Colonic mucosa (tissue), 4 donors: ENCODE measurements around the gene MACROD2. TPM values are rescaled to one million over a fixed set of nuclear protein-coding genes. Genes with fewer than 3 reads are reported as not detected.

Source experiments
- DNase-seq: peaks from one replicate; pipeline ENCODE4 v3.0.0-alpha.2; 2020
- H3K27ac ChIP-seq: fragments of 200-600 bp; one replicate; pipeline ENCODE4 v1.8.0; 2021
- H3K27me3 ChIP-seq: fragments of 200-600 bp; one replicate; pipeline ENCODE4 v1.8.0; 2021
- H3K36me3 ChIP-seq: fragments of 200-600 bp; one replicate; pipeline ENCODE4 v1.8.0; 2021
- H3K4me1 ChIP-seq: fragments of 200-600 bp; one replicate; pipeline ENCODE4 v1.8.0; 2021; ENCODE audit warnings: mild to moderate bottlenecking
- H3K4me3 ChIP-seq: fragments of 200-600 bp; one replicate; pipeline ENCODE4 v1.8.0; 2021
- H3K9ac ChIP-seq, 2 donors: one replicate each; pipeline ENCODE4 v1.7.0; 2013; ENCODE audit warnings: control low read depth in 2 of 2, low read depth in 2 of 2, low read length in 2 of 2
- H3K9me3 ChIP-seq: fragments of 200-600 bp; one replicate; pipeline ENCODE4 v1.8.0; 2021
- intact Hi-C: fragments of 100-400 bp; cut with DNase I; formaldehyde crosslinking; loops from one replicate; pipeline ENCODE4 v1.14.1; 2022
- total RNA-seq, 2 donors: library from RNA; stranded (reverse); fragmentation: NEBNext Ultra II Directional in 1 of 2; extraction: Animal tissue kit (Norgen Biotek cat#: 25700) in 1 of 2; gene quantifications; one replicate each; pipeline ENCODE4 v1.2.1, GENCODE V29; 2021
- TF ChIP-seq, protein P1 (sequence below): fragments of 200-600 bp; IDR thresholded peaks from one replicate; pipeline ENCODE4 v1.8.0; 2022; ENCODE audit warnings: antibody characterized with exemption, mild to moderate bottlenecking
- donor health status: healthy.
- donor health status: DM: no; HTN: no; CAD: no.
- donor health status: DM: no; HTN: no; CAD: no.

Gene MACROD2
- total RNA-seq, 2 donors from 2014 or later = 3.2 to 3.3 TPM

- Histone ChIP-seq H3K36me3 (no peaks in the 10 kb centered on the region), H3K27ac (no peak overlapping the region), H3K9me3 (no peaks in the 10 kb centered on the region), H3K4me1 (no peaks in the 10 kb centered on the region), H3K4me3 (no peak overlapping the region), H3K9ac (no peak overlapping the region), H3K27me3 (no peaks in the 10 kb centered on the region)
- intact Hi-C loops = no loop called here
- DNase-seq = no peak
- TF ChIP-seq, protein P1, sequence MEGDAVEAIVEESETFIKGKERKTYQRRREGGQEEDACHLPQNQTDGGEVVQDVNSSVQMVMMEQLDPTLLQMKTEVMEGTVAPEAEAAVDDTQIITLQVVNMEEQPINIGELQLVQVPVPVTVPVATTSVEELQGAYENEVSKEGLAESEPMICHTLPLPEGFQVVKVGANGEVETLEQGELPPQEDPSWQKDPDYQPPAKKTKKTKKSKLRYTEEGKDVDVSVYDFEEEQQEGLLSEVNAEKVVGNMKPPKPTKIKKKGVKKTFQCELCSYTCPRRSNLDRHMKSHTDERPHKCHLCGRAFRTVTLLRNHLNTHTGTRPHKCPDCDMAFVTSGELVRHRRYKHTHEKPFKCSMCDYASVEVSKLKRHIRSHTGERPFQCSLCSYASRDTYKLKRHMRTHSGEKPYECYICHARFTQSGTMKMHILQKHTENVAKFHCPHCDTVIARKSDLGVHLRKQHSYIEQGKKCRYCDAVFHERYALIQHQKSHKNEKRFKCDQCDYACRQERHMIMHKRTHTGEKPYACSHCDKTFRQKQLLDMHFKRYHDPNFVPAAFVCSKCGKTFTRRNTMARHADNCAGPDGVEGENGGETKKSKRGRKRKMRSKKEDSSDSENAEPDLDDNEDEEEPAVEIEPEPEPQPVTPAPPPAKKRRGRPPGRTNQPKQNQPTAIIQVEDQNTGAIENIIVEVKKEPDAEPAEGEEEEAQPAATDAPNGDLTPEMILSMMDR = no peak
These were observed 1843.2 kb downstream of the MACROD2 start for GRCh38 chr20:15838466-15838865.

- no peaks in the 10 kb centered on the region for H3K4me1 ChIP-seq
- no peaks in the 10 kb centered on the region for H3K9me3 ChIP-seq
- no peaks in the 10 kb centered on the region for H3K36me3 ChIP-seq
- no peaks in the 10 kb centered on the region for H3K27me3 ChIP-seq
- TF ChIP-seq, protein P1 = no peak
- intact Hi-C loops = no loop called here
- no peak overlapping the region for H3K27ac ChIP-seq
- no peak for DNase-seq
- no peak overlapping the region for H3K9ac ChIP-seq
- H3K4me3 ChIP-seq = no peak overlapping the region
These were observed 1845.5 kb downstream of the MACROD2 start for GRCh38 chr20:15840636-15841301.

DNA sequence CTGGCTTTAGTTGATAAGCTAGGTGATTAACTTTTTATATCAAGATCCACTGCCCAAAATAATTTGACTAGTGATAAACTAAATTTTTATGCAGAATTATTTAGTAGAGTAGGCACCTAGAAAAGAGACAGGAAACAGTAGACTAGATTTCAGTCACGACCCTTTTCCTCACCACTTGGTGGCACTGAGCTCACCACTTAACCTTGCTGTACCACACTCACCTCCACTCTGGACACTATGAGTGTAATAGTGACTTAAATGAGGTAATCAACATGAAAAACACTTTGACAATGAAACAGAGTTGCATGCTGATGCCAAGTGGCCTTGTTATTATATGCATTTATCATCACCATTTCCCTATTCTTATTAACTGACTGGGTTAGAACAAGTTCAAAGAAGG, 1847.6 kb downstream of the MACROD2 start:
- Histone ChIP-seq H3K9me3 (no peaks in the 10 kb centered on the region), H3K9ac (no peak overlapping the region), H3K27me3 (no peaks in the 10 kb centered on the region), H3K36me3 (no peaks in the 10 kb centered on the region), H3K27ac (no peak overlapping the region), H3K4me3 (no peak overlapping the region), H3K4me1 (no peaks in the 10 kb centered on the region)
- DNase-seq = no peak
- intact Hi-C loops = no loop called here
- TF ChIP-seq, protein P1 = no peak

- Histone ChIP-seq H3K4me3 (no peak overlapping the region), H3K27ac (no peak overlapping the region), H3K9ac (no peak overlapping the region), H3K36me3 (no peaks in the 10 kb centered on the region), H3K27me3 (no peaks in the 10 kb centered on the region), H3K9me3 (no peaks in the 10 kb centered on the region), H3K4me1 (no peaks in the 10 kb centered on the region)
- DNase-seq = no peak
- intact Hi-C loops = no loop called here
- TF ChIP-seq, protein P1 = no peak
These were observed 1848.5 kb downstream of the MACROD2 start for GRCh38 chr20:15843777-15844176.

- Histone ChIP-seq H3K36me3 (no peaks in the 10 kb centered on the region), H3K9me3 (no peaks in the 10 kb centered on the region), H3K27me3 (no peaks in the 10 kb centered on the region), H3K9ac (no peak overlapping the region), H3K4me3 (no peak overlapping the region), H3K27ac (no peak overlapping the region), H3K4me1 (no peaks in the 10 kb centered on the region)
- intact Hi-C loops = no loop called here
- TF ChIP-seq, protein P1 = no peak
- no peak for DNase-seq
These were observed 1852.0 kb downstream of the MACROD2 start for GRCh38 chr20:15847196-15847784.
